Activated B cell treated with CpG ODN at 0.5 μM for 24 hours (primary cell): ENCODE data around the gene SETD5. TPM values are rescaled to one million over a fixed set of nuclear protein-coding genes. Genes with fewer than 3 reads are reported as not detected.

Experiments
- ATAC-seq: fragments of 200-7000 bp; cut with Tn5 transposase; one replicate; pipeline ENCODE4 v1.10.0; 2021; ENCODE audit warnings: low read depth, mild to moderate bottlenecking, moderate library complexity
- CTCF ChIA-PET: fragments of 350-600 bp; sonication (Branson Sonifier 250); formaldehyde crosslinking; loops from one replicate; lab custom pipeline; 2021; ENCODE audit warnings: antibody characterized with exemption; lab: Charles Lee
- POLR2A ChIA-PET: fragments of 350-600 bp; sonication (Branson Sonifier 250); formaldehyde crosslinking; loops from one replicate; lab custom pipeline; 2021; ENCODE audit warnings: antibody characterized with exemption; lab: Charles Lee
- DNase-seq: peaks from one replicate; pipeline ENCODE4 v3.0.0; 2022
- H3K27ac Mint-ChIP-seq: one replicate; pipeline ENCODE4 v1.8.0; 2020; ENCODE audit warnings: mixed read lengths
- H3K27me3 Mint-ChIP-seq: one replicate; pipeline ENCODE4 v1.8.0; 2021; ENCODE audit warnings: mixed read lengths
- H3K36me3 Mint-ChIP-seq: one replicate; pipeline ENCODE4 v1.8.0; 2021; ENCODE audit warnings: low read depth, mixed read lengths
- H3K4me1 Mint-ChIP-seq: one replicate; pipeline ENCODE4 v1.8.0; 2021; ENCODE audit warnings: mixed read lengths
- H3K4me3 Mint-ChIP-seq: one replicate; pipeline ENCODE4 v1.8.0; 2020; ENCODE audit warnings: mild to moderate bottlenecking, mixed read lengths
- H3K9me3 Mint-ChIP-seq: one replicate; pipeline ENCODE4 v1.8.0; 2020; ENCODE audit warnings: mixed read lengths
- CTCF ChIP-seq: fragments of 200-600 bp; IDR thresholded peaks from one replicate; pipeline ENCODE4 v1.8.0; 2022; ENCODE audit warnings: antibody characterized with exemption, mild to moderate bottlenecking
- intact Hi-C: fragments of 100-400 bp; cut with micrococcal nuclease; formaldehyde crosslinking; loops from one replicate; pipeline ENCODE4 v1.15.1; 2024
- total RNA-seq: library from RNA; stranded (reverse); gene quantifications from 2 replicates; pipeline ENCODE4 v1.2.3, GENCODE V29; 2022

Gene SETD5
- total RNA-seq, 1 donor from 2014 or later: 162 TPM

- CTCF ChIA-PET: no interaction called here
- no peak for ATAC-seq
- peaks cover 81% of the 10 kb centered on the region for H3K36me3 Mint-ChIP-seq
Observed at GRCh38 chr3:9373465-9373864, 23.9 kb upstream of the SETD5 start.

GRCh38 chr3:9377981-9378380 is 19.4 kb upstream of the SETD5 start:
- TF ChIP-seq CTCF: no peak
- Mint-ChIP-seq H3K36me3 (peaks cover 82% of the 10 kb centered on the region), H3K27me3 (no peaks in the 10 kb centered on the region), H3K27ac (no peak overlapping the region), H3K9me3 (no peaks in the 10 kb centered on the region), H3K4me3 (no peak overlapping the region), H3K4me1 (peaks cover 6% of the 10 kb centered on the region)
- DNase-seq: no peak
- ChIA-PET CTCF (no interaction called here), POLR2A (interaction anchor here (1.1 to 1.4 kb wide), 2 partner anchors 15 to 18 kb away, joined by 3 to 8 read pairs; partner anchors contain the start of gene THUMPD3)
- intact Hi-C loops: no loop called here
- ATAC-seq: no peak

More at GRCh38 chr3:9373465-9373864, 23.9 kb upstream of the SETD5 start:
- Mint-ChIP-seq H3K4me3 (no peak overlapping the region), H3K27me3 (no peaks in the 10 kb centered on the region), H3K9me3 (no peaks in the 10 kb centered on the region), H3K4me1 (peaks cover 6% of the 10 kb centered on the region), H3K27ac (no peak overlapping the region)
- intact Hi-C loops: no loop called here
- POLR2A ChIA-PET: interaction anchor here (1.5 kb wide), 1 partner anchor 10 kb away, joined by 6 read pairs; the partner anchor contains the start of gene THUMPD3
- no peak for DNase-seq
- TF ChIP-seq CTCF: no peak

DNA sequence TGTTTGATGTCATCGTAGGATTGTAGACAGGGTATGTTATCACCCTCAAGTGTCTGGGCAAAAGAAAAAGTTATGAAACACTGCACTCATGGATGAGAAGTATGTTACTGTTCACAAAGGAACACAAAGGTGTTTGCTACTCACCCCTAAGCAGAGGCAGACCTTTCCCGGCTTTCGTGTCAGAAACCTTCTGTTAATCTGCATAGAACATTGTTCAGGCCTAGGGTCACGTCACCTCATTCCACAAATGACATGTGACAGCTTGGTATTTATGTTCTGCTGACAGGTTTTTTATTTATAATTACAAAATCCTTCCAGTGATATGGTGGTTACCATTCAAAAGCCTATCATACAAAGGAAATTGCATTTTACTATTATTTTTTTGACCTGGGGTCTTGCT is 18.1 kb upstream of the SETD5 start:
- Mint-ChIP-seq H3K27me3 (no peaks in the 10 kb centered on the region), H3K9me3 (no peaks in the 10 kb centered on the region), H3K4me3 (no peak overlapping the region), H3K27ac (no peak overlapping the region), H3K4me1 (no peaks in the 10 kb centered on the region), H3K36me3 (peaks cover 83% of the 10 kb centered on the region)
- no peak for TF ChIP-seq CTCF
- intact Hi-C loops: no loop called here
- no peak for ATAC-seq
- ChIA-PET CTCF (no interaction called here), POLR2A (no interaction called here)
- no peak for DNase-seq

GRCh38 chr3:9380014-9380413 is 17.4 kb upstream of the SETD5 start:
- intact Hi-C loops: no loop called here
- H3K9me3 Mint-ChIP-seq: no peaks in the 10 kb centered on the region
- H3K27ac Mint-ChIP-seq: no peak overlapping the region
- peaks cover 83% of the 10 kb centered on the region for H3K36me3 Mint-ChIP-seq
- H3K4me1 Mint-ChIP-seq: no peaks in the 10 kb centered on the region
- DNase-seq (no peak), ATAC-seq (no peak)
- H3K27me3 Mint-ChIP-seq: no peaks in the 10 kb centered on the region
- POLR2A ChIA-PET: no interaction called here
- TF ChIP-seq CTCF: no peak
- CTCF ChIA-PET: no interaction called here
- no peak overlapping the region for H3K4me3 Mint-ChIP-seq

DNA sequence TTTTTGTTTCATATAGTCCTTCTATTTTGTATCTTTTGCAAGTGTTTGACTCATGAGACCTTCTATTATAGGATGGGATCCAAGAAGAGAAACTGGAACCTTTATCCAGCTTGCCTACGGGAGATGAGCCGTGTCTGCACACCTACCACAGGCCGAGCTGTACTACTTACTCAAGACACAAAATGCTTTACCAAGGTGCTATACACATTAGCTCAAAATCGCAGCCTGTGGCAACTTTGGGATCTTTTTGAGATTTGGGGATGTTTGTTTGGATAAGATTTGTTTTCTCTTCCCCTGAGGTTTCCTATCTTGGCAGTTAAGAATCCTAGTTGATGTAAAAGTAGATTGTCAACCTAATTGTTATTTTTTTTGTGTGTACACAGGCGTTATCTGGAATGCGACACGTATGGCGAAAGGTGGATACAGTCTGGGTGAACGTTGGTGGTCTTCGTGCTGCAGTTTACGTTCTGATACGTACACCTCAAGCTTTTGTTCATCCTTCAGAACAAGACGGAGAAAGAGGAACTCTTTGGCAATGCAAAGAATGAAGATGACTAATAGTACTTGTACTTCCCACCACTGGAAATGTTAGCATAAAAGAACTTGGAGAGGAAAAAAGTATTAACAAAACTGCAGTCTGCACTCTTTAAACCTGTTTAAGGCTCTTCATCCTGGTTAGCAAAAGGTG is 13.1 kb upstream of the SETD5 start:
- Mint-ChIP-seq H3K27ac (no peak overlapping the region), H3K27me3 (no peaks in the 10 kb centered on the region), H3K4me3 (no peak overlapping the region), H3K36me3 (peaks cover 86% of the 10 kb centered on the region), H3K4me1 (peaks cover 10% of the 10 kb centered on the region), H3K9me3 (no peaks in the 10 kb centered on the region)
- intact Hi-C loops: no loop called here
- ChIA-PET POLR2A (interaction anchor here (1.3 to 2.6 kb wide), 3 partner anchors 10 to 22 kb away, joined by 4 to 12 read pairs (median 9); partner anchors contain the start of gene THUMPD3), CTCF (no interaction called here)
- no peak for TF ChIP-seq CTCF
- ATAC-seq (no peak), DNase-seq (no peak)
